Limb (tissue), 2 donors: ENCODE results near the gene OGDHL.
"Not testable (repeated sequence)": the region's sequence is repeated elsewhere in the genome, so short reads cannot be mapped to it uniquely, and the experiment has no call there.

Source experiments
- DNase-seq, 2 donors: peaks; one replicate each; pipeline ENCODE4 v3.0.0-alpha.2; 2016; ENCODE audit errors: extremely low spot score in 2 of 2

Gene OGDHL

GRCh38 chr10:49756641-49757040, 5.5 kb downstream of the OGDHL start:
- DNase-seq: no peak

- DNase-seq: no peak
Measured at GRCh38 chr10:49756031-49756430, 6.1 kb downstream of the OGDHL start.

DNA sequence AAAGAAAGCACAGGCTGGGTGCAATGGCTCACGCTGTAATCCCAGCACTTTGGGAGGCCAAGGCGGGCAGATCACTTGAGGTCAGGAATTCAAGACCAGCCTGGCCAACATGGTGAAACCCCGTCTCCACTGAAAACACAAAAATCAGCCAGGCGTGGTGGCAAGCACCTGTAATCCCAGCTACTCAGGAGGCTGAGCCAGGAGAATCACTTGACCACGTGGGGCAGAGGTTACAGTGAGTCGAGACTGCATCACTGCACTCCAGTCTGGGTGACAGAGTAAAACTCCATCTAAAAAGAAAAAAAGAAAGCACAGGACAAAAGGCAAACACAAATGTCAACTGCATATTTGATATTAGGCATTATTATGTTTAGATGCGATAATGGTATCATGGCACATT, 7.2 kb downstream of the OGDHL start:
- not testable (repeated sequence) for DNase-seq

GRCh38 chr10:49752584-49752983, 9.5 kb downstream of the OGDHL start:
- DNase-seq: no peak

DNA sequence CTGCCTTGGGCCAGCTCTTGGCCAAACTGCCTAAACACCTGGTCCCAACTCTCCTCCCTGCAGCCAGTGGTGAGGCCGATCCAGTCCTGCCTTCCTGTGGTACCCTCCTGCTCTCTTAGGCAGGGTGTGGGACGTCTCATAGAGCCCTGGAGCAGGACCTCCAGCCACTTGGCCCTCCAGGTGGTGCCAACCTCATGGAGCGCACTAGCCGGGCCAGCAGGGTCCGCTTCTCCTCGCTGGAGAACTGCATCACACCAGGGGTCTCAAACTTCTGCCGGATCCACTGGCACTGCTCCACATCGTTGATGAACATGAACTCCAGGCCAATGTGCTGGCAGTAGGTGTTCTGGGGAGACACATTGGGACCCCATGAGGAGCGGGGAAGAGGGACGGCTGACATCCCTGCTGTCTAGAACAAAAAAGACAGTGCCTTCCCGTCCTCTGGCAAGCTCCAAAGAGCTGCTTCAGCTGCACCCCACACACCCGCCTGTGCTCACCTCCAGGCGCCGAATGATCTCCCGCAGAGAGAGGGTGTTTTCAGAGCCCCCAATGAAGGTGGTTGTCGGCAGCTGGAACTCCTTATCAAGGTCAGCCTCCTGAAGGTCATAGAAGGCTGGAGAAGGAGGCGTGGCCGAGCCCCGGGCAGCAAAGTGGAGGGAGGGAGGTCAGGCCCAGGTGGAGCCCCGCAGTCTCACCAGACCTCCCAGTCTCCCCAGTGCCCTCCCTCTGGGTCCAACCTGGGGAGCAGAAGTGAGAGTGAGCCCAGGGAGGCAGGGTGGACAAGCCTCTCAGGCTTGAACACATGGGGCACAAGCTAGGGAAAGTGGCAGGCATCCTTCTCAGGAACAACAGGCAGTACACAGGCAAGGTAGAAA, 10.2 kb downstream of the OGDHL start:
- no peak for DNase-seq

DNA sequence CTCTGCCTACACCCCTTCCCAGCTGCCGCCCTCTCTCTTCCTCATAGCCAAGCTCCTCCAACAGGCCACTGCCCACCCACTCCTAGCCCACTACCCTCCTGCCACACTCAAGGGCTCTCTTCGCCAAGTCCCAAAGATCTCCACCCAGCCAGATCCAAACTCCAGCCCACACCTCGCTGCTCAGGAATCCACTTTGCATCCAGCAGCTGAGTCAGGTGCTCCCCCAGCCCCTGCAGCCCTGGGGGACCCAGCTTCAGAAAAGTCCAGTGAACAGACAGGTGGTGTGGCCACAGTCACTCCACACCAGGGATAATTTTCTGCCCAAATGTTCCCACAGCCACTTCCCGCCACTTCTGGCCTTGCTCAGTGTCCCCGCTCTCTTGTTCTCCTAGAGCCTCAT, 10.9 kb downstream of the OGDHL start:
- no peak for DNase-seq

DNA sequence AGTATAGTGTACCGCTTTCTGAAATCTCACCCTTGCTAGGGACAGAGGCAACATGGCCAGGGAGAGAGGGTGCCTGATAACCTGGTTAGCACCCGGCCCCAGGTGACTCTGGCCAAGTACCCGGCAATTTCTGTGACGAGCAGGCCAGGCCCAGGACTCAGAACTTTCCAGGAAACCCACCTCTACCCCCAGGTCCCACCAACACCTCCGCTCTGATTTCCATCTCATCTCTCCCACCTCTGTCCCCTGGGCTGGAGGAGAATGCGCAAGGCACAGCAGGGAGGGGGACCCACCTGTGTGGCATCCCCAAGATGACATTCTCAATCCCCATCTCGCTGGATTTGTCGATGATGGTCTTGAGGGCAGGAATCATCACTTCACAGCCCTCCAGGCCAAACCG, 11.6 kb downstream of the OGDHL start:
- no peak for DNase-seq

GRCh38 chr10:49749556-49750491, 12.3 kb downstream of the OGDHL start:
- no peak for DNase-seq

DNA sequence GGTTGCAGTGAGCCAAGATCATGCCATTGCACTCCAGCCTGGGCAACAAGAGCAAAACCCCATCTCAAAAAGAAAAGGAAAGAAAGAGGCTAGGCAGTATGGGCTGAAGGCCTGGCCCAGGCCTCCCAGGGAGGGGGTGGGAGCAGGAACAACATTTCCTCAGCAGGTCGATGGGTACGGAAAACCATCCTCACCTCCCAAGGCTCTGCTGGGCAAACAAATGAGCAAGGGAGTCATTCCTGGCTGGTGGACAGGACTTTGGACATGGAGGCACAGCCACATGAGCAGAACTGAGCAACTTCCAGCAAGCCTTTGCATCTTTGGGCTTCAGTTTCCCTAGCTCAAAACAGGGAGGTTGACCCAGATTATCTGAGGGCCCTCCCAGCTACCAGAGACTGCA, 13.0 kb downstream of the OGDHL start:
- DNase-seq: no peak

- DNase-seq: no peak
Measured at GRCh38 chr10:49748006-49748405, 14.1 kb downstream of the OGDHL start.

- DNase-seq: no peak
Measured at GRCh38 chr10:49747303-49747646, 14.8 kb downstream of the OGDHL start.

DNA sequence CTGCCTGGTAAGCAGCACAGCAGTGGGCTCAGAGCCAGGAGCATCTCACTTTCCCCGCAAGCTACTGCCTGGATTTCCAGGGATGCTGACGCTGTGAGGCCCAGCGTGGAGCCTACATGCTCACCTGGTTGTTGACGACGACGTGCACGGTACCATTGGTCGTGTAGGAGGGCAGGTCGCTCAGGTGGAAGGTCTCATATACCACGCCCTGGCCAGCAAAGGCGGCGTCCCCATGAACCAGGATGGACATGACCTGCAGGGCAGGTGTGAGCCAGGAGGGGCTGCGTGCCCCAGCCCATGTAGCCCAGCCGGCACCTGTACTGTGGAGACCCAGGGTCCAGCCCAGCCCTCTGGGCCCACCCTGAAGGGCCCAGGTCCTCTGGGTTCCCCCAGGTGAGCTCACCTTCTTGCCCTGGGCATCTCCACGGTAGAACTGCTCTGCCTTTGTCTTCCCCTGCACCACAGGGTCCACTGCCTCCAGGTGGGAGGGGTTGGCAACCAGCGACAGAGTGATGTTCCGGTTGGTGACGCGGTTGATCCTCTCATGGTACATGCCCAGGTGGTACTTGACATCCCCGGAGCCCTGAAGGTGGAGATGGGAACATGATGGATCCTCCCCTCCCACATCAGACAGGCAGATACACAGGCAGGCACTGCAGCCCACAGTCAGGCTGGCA, 15.4 kb downstream of the OGDHL start:
- DNase-seq: no peak

DNA sequence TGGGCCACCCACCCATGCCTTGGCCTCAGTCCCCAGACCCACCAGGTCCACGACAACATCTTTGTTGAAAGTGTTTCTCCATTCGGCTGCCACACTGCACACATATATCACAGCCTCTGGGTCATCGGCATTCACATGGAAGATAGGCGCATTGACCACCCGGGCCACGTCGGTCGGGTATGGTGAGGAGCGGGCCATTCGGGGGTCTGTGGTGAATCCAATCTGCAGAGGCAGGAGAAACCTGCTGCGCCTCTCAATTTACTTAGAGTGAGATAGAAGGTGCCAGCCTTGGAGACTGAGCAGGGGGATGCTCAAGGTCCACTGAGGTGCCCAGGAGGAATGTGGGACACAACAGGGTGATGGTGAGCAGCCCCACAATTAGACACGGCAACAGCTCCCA, 16.4 kb downstream of the OGDHL start:
- no peak for DNase-seq

DNA sequence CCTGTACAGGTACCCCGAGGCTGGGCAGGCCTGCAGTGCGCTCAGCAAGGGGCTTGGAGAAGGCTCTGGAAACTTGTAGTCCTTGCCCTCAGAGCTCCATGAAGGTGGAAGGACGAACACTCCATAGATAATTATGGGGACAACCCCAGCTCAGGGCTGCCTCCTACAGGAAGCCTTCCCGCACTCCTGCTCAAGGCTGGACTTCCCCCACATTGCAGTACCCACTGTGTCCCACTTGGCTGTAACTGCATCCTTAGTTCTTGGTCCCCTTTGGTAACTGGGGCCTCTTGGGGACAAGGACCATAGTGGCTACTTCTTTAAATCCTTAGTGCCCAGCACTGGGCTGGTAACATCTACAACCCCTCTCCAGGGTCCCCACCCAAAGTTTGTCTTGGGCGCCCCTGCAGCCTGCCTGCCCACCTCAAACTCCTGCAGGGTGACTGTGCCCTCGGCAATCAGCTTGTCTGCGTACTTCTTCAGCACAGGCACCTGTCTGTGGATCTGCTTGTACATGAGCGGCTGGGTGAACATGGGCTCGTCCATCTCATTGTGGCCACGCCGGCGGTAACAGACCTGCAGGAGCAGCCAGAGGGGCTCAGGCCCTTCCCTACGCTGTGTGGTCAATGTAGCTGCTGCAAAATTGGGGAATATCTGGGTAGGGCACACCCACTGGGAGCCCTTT, 17.1 kb downstream of the OGDHL start:
- DNase-seq: no peak

DNA sequence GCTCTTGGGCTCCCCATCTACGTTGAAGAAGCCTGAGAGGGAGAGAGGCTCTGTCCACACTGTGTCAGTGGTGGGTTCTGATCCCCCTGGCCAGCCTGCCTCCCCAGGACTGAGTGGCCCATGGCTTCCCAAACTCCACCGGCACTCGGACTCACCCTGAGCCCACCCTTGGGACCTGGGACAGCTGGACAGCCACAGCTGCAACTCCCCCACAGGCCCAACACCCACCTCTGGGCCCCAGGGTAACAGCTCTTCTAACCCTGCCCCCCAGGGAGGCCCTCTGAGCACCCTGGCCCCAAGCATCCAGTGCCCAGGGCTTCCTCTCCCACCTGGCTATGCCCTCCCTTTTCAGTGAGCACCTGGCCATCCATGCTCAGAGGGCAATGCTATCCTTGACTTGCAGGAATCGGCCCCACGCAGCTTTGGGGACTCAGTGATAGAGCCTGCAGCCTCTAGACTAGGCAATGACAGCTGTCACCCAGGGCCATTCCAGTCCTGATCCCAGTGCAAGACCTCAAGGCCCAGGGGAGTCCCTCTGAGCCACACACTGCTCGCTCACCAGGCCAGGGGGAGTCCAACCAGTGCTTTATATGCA, 17.9 kb downstream of the OGDHL start:
- DNase-seq: no peak

GRCh38 chr10:49743464-49744075, 18.6 kb downstream of the OGDHL start:
- DNase-seq: no peak

DNA sequence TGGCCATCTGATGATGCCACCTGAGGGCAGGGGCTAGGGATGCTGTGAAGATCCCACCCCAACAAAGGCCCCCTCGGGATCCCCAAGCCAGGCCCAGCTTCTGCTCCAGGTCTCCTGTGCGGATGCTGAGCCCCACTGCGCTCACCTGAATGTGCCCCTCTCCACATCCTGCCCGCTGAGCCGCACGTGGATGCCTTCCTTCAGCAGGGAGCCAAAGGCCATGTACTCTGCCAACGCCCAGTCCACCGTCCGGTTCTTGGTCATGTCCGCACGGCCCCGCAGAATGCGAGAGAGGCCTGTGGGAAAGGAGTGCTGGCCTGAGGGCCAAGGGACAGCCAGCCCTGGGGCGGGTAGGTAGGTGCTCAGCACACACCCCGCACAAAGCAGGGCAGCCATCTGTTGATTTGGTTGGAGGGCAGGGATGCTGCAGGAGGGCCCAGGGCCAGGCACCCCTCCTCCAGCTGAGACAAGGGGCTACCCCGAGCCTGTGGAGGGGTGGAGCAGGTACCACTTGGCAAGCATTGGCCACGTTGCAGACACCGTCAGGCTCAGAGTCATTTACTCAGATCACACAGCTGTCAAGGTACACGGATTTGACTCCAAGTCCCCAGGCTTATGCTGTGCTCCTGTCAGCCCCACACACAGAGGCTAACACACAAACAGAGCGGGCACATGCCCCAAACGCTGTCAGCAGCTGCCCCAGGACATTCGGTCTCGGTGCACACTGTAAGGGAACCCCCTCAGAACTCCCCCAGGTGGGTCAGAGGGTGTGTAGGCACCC, 19.2 kb downstream of the OGDHL start:
- DNase-seq: no peak

DNA sequence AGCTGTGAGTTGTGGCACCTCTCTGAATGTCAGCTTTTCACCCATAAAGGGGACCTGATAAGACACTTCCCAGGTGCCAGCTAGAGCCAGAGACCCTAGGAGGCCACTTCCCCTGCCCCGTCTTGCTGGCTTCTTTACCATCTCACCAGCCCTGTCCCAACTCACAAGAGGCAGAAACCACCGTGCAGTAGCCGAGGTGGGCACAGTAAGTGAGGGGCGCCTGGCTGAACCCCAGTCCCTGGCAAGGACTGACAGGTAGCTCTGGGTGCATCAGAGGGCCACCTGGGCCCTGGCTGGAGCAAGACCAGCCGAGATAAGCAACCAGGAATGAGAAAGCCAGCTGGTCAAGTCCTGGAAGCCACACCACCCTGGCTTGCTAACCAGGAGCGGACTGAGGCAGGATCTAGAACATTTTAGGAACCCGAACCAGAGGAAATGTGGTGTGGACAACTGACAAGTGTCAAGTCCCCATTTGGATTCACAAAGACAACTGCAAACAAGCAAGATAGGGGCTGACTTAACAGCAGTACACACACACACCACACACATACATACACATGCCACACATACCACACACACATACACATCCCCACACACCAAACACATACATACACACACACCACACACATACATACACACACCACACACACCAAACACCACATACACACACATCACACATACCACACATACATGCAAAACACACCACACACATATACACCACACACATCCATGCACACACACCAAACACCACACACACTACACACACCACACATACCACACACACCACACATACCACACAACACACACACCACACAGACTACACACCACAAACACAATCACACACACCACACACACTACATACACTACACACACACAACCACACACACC, 20.8 kb downstream of the OGDHL start:
- DNase-seq: no peak
